IgD-negative memory B cell (primary cell): ENCODE data around the gene PALM. TPM values are rescaled to one million over a fixed set of nuclear protein-coding genes. Genes with fewer than 3 reads are reported as not detected.
"Not testable (repeated sequence)": the region's sequence is repeated elsewhere in the genome, so short reads cannot be mapped to it uniquely, and the experiment has no call there.

Experiments
- H3K27ac Mint-ChIP-seq, 3 donors: one replicate each; pipeline ENCODE4 v1.8.0; 2020 to 2022; ENCODE audit warnings: mild to moderate bottlenecking in 3 of 3, mixed read lengths in 3 of 3, moderate library complexity in 1 of 3
- H3K27me3 Mint-ChIP-seq: one replicate; pipeline ENCODE4 v1.8.0; 2021; ENCODE audit warnings: mixed read lengths
- H3K36me3 Mint-ChIP-seq: one replicate; pipeline ENCODE4 v1.8.0; 2020; ENCODE audit warnings: mild to moderate bottlenecking, mixed read lengths
- H3K4me1 Mint-ChIP-seq, 3 donors: one replicate each; pipeline ENCODE4 v1.8.0; 2020 to 2022; ENCODE audit warnings: mixed read lengths in 3 of 3, mild to moderate bottlenecking in 1 of 3
- H3K4me3 Mint-ChIP-seq, 4 donors: one replicate each; pipeline ENCODE4 v1.8.0; 2020 to 2022; ENCODE audit warnings: mild to moderate bottlenecking in 4 of 4, mixed read lengths in 4 of 4, moderate library complexity in 3 of 4
- H3K9me3 Mint-ChIP-seq, 3 donors: one replicate each; pipeline ENCODE4 v1.8.0; 2020 to 2021; ENCODE audit warnings: mixed read lengths in 3 of 3, mild to moderate bottlenecking in 1 of 3
- polyA plus RNA-seq: library from polyadenylated mRNA; unstranded; fragments of 300-500 nt; fragmentation: Illumina TruSeq; gene quantifications from one replicate; pipeline ENCODE4 v1.2.3, GENCODE V29; 2021

PALM gene
- polyA plus RNA-seq, 1 donor from 2014 or later = not detected

- Mint-ChIP-seq H3K9me3 (no peaks in the 10 kb centered on the region), H3K4me1 (no peaks in the 10 kb centered on the region), H3K27ac (no peak overlapping the region), H3K27me3 (no peaks in the 10 kb centered on the region), H3K4me3 (no peak overlapping the region), H3K36me3 (peaks cover 2% of the 10 kb centered on the region)
These were observed 21.1 kb upstream of the PALM start for GRCh38 chr19:687569-688166.

DNA sequence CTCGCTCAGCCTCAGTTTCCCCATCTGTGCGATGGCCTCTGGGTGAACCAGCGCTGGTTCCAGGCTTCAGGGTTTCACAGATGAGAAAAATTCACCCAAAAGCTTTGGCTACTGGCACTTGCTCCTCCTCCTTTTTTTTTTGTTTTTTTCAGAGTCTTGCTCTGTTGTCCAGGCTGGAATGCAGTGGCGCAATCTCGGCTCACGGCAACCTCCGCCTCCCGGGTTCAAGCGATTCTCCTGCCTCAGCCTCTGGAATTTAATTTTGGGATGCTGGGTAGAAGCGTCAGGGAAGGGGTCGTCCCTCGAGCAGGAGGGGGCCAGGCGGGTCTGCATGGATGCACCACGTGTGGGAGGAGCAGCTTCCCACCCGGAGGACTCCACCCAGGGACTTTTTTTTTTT lies 20.5 kb upstream of the PALM start:
- no peaks in the 10 kb centered on the region for H3K27me3 Mint-ChIP-seq

DNA sequence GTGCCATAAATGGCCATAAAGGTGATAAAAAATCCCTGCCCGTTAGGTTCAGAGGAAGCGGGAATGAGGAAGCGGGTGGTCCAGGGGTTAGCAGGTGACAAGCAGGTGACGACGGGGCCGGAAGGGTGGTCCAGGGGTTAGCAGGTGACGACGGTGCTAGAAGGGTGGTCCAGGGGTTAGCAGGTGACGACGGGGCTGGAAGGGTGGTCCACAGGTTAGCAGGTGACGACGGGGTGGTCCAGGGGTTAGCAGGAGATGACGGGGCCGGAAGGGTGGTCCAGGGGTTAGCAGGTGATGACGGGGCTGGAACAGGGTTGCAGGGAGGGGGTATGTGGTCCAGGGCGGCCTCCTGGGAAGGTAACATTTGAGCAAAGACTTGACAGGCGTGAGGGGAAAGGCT lies 19.7 kb upstream of the PALM start:
- H3K9me3 Mint-ChIP-seq = no peaks in the 10 kb centered on the region
- H3K4me1 Mint-ChIP-seq = no peaks in the 10 kb centered on the region
- H3K4me3 Mint-ChIP-seq = no peak overlapping the region
- peaks cover 2% of the 10 kb centered on the region for H3K27me3 Mint-ChIP-seq
- peaks cover 2% of the 10 kb centered on the region for H3K36me3 Mint-ChIP-seq
- no peak overlapping the region for H3K27ac Mint-ChIP-seq

More for the DNA sequence above, 20.5 kb upstream of the PALM start:
- Mint-ChIP-seq H3K4me3 (no peak overlapping the region), H3K36me3 (peaks cover 2% of the 10 kb centered on the region), H3K9me3 (no peaks in the 10 kb centered on the region), H3K27ac (no peak overlapping the region), H3K4me1 (no peaks in the 10 kb centered on the region)

DNA sequence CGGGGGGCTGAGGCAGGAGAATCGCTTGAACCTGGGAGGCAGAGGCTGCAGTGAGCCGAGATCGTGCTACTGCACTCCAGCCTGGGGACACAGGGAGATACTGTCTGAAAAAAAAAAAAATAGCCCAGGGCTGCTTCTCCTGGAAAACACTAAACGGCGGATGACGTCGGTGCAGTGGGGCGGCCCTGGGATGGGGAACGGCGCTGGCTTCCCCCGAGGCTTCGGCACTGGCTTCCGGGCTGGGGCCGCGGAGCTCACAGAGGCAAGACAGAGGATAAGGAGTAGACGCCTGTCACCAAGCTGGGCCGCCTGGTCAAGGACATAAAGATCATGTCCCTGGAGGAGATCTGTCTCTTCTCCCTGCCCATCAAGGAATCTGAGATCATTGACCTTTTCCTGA lies 18.5 kb upstream of the PALM start:
- H3K4me3 Mint-ChIP-seq = no peak overlapping the region
- H3K36me3 Mint-ChIP-seq = peaks cover 2% of the 10 kb centered on the region
- no peaks in the 10 kb centered on the region for H3K4me1 Mint-ChIP-seq
- peaks cover 2% of the 10 kb centered on the region for H3K27me3 Mint-ChIP-seq
- H3K27ac Mint-ChIP-seq = no peak overlapping the region
- no peaks in the 10 kb centered on the region for H3K9me3 Mint-ChIP-seq

GRCh38 chr19:694481-695351 lies 14.0 kb upstream of the PALM start:
- H3K27ac Mint-ChIP-seq = no peak overlapping the region
- no peaks in the 10 kb centered on the region for H3K36me3 Mint-ChIP-seq
- peaks cover 17% of the 10 kb centered on the region for H3K27me3 Mint-ChIP-seq
- H3K9me3 Mint-ChIP-seq = no peaks in the 10 kb centered on the region
- H3K4me3 Mint-ChIP-seq = peak overlapping the region in 1 of 4 donors; percentile 65
- H3K4me1 Mint-ChIP-seq = no peaks in the 10 kb centered on the region

DNA sequence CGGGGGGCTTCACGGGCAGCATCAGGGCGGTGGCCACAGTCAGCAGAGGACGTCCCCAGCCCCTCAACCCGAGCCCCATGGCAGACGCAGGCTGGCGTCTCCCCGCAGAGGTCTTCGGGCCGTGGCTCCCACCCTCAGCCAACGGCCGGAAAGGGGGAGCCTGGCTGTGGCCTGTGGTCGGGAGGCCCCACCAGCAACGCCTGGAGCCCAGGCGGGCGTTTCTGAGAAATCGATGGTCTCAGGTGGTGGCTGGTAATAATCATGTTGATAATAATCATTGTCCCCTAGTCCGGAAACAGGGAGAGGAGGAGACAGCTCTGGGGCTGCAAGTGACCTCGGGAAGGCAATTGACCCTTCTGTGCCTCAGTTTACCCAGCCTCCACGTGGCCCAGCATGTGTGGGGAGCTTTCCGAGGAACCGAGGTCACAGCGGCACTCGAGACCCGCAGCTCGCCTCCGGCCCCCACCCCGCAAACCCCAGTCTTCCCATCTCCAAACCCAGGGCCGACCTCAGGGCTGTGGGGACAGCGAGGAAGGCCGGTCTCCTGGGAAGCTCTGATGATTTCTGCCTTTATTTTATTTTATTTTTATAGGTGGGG lies 13.3 kb upstream of the PALM start, which contains the start of gene PRSS57:
TSS of gene PRSS57 (minus strand) at position 101 of the 598 bp plus-strand sequence. CDS start at position 79, 22 bp downstream.
- H3K9me3 Mint-ChIP-seq = no peaks in the 10 kb centered on the region
- no peaks in the 10 kb centered on the region for H3K36me3 Mint-ChIP-seq
- H3K27ac Mint-ChIP-seq = no peak within 1 kb of the TSS
- H3K4me1 Mint-ChIP-seq = no peaks in the 10 kb centered on the region
- peak within 1 kb of the TSS in 1 of 4 donors; percentile 65 for H3K4me3 Mint-ChIP-seq
- peaks cover 19% of the 10 kb centered on the region for H3K27me3 Mint-ChIP-seq

GRCh38 chr19:698529-698928 lies 10.2 kb upstream of the PALM start:
- not testable (repeated sequence) for H3K4me1 Mint-ChIP-seq, H3K9me3 Mint-ChIP-seq, H3K36me3 Mint-ChIP-seq, H3K27ac Mint-ChIP-seq
- H3K4me3 Mint-ChIP-seq = peak overlapping the region in 1 of 4 donors; percentile 45
- H3K27me3 Mint-ChIP-seq = peaks cover 37% of the 10 kb centered on the region

DNA sequence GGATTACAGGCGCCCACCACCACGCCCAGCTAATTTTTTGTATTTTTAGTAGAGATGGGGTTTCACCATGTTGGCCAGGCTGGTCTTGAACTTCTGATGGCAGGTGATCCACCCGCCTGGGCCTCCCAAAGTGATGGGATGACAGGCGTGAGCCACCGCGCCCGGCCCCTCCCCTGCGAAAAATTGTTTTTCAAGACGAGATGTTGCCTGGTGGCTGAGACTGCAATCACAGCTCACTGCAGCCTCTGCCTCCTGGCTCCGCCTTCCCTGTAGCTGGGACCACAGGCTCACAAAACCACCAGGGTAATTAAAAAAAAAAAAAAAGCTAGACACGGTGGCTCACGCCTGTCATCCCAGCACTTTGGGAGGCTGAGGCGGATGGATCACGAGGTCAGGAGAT lies 8.8 kb upstream of the PALM start:
- not testable (repeated sequence) for H3K9me3 Mint-ChIP-seq, H3K4me1 Mint-ChIP-seq, H3K4me3 Mint-ChIP-seq, H3K36me3 Mint-ChIP-seq
- peaks cover 43% of the 10 kb centered on the region for H3K27me3 Mint-ChIP-seq
- H3K27ac Mint-ChIP-seq = peak overlapping the region in 1 of 3 donors; percentile 23

DNA sequence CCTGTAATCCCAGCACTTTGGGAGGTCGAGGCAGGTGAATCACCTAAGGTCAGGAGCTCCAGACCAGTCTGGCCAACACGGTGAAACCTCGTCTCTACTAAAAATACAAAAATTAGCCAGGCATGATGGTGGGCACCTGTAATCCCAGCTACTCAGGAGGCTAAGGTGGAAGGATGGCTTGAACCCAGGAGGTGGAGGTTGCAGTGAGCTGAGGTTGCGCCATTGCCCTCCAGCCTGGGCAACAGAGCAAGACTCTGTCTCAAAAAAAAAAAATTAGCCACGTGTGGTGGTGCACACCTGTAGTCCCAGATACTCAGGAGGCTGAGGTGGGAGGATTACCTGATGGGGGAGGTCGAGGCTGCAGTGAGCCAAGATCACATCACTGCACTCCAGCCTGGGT lies 5.9 kb upstream of the PALM start:
- H3K4me3 Mint-ChIP-seq, H3K36me3 Mint-ChIP-seq, H3K4me1 Mint-ChIP-seq, H3K9me3 Mint-ChIP-seq, H3K27ac Mint-ChIP-seq: not testable (repeated sequence)
- H3K27me3 Mint-ChIP-seq = peaks cover 44% of the 10 kb centered on the region

DNA sequence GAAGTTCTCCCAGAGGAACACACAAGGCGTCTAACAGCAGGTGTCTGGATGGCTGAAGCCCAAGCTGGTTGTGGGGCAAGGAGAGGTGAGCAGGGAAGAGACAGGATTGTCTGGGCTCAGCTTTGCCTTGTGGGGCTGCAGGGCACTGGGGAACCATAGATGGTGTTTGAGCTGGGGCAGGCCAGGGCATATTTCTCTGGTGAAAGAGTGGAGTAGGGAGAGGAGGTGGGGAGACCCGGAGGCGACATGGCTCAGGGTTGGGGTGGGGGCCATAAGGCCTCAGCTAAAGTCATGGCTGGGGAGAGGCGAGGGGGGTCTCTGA lies 5.4 kb upstream of the PALM start:
- no peak overlapping the region for H3K27ac Mint-ChIP-seq
- peaks cover 0 to 4% (median 0%) of the 10 kb centered on the region in 3 donors for H3K9me3 Mint-ChIP-seq
- H3K36me3 Mint-ChIP-seq = no peaks in the 10 kb centered on the region
- peaks cover 0 to 7% (median 0%) of the 10 kb centered on the region in 3 donors for H3K4me1 Mint-ChIP-seq
- H3K27me3 Mint-ChIP-seq = peaks cover 45% of the 10 kb centered on the region
- H3K4me3 Mint-ChIP-seq = peak overlapping the region in 3 of 4 donors; percentile 52 to 55 (median 52)

- Mint-ChIP-seq H3K4me3 (peak overlapping the region in 2 of 4 donors; percentile 52), H3K36me3 (no peaks in the 10 kb centered on the region), H3K9me3 (peaks cover 0 to 4% (median 0%) of the 10 kb centered on the region in 3 donors), H3K4me1 (peaks cover 0 to 7% (median 0%) of the 10 kb centered on the region in 3 donors), H3K27ac (no peak overlapping the region), H3K27me3 (peaks cover 45% of the 10 kb centered on the region)
These were observed 4.9 kb upstream of the PALM start for GRCh38 chr19:703651-704446.

GRCh38 chr19:704447-704741 lies 4.3 kb upstream of the PALM start:
- H3K4me3 Mint-ChIP-seq = peak overlapping the region in 1 of 4 donors; percentile 63
- peaks cover 0 to 7% (median 0%) of the 10 kb centered on the region in 3 donors for H3K4me1 Mint-ChIP-seq

GRCh38 chr19:709196-709964 lies 645 bp downstream of the PALM start:
- Mint-ChIP-seq H3K27me3 (peaks cover 30% of the 10 kb centered on the region), H3K27ac (no peak overlapping the region), H3K4me1 (peaks cover 0 to 5% (median 1%) of the 10 kb centered on the region in 3 donors), H3K9me3 (peaks cover 0 to 2% (median 0%) of the 10 kb centered on the region in 3 donors), H3K36me3 (no peaks in the 10 kb centered on the region), H3K4me3 (no peak overlapping the region)

More at GRCh38 chr19:704447-704741, 4.3 kb upstream of the PALM start:
- no peaks in the 10 kb centered on the region for H3K36me3 Mint-ChIP-seq
- peaks cover 45% of the 10 kb centered on the region for H3K27me3 Mint-ChIP-seq
- no peak overlapping the region for H3K27ac Mint-ChIP-seq
- peaks cover 0 to 4% (median 0%) of the 10 kb centered on the region in 3 donors for H3K9me3 Mint-ChIP-seq

- Mint-ChIP-seq H3K4me3 (no peak overlapping the region), H3K36me3 (no peaks in the 10 kb centered on the region)
These were observed 1.3 kb downstream of the PALM start for GRCh38 chr19:709965-710571.

More at GRCh38 chr19:709965-710571, 1.3 kb downstream of the PALM start:
- Mint-ChIP-seq H3K27ac (no peak overlapping the region), H3K9me3 (peaks cover 0 to 2% (median 0%) of the 10 kb centered on the region in 3 donors), H3K4me1 (peaks cover 0 to 5% (median 1%) of the 10 kb centered on the region in 3 donors), H3K27me3 (peaks cover 23% of the 10 kb centered on the region)
